SK-N-SH (cell line): ENCODE measurements around the gene UCHL3. TPM values are rescaled to one million over a fixed set of nuclear protein-coding genes. Genes with fewer than 3 reads are reported as not detected.
A peak's percentile ranks its signal among the peaks of the same experiment; 100 is the strongest.

ENCODE experiments used
- CTCF ChIA-PET: fragments of 300-600, 350-600 bp; formaldehyde crosslinking; extraction: SDS; loops from one replicate; lab custom pipeline; 2021; lab: Yijun Ruan, JAX
- POLR2A ChIA-PET: fragments of 350-600 bp; sonication (Branson Sonifier 250); formaldehyde crosslinking; extraction: SDS; loops from one replicate; lab custom pipeline; 2020; ENCODE audit warnings: antibody characterized with exemption, inconsistent platforms; lab: Yijun Ruan, JAX
- DNase-seq: peaks from one replicate; pipeline ENCODE4 v3.0.0; 2012
- H2AFZ ChIP-seq: fragments of 200-600 bp; sonication (generic); 2 replicates; pipeline ENCODE4 v1.8.1; 2016; ENCODE audit warnings: antibody characterized with exemption, mild to moderate bottlenecking, low read depth
- H3F3A ChIP-seq: fragments of 200-600 bp; sonication (generic); replicated peaks from 2 replicates; pipeline ENCODE3; 2016; ENCODE audit warnings: antibody characterized with exemption, mild to moderate bottlenecking; ENCODE audit not compliant: insufficient read depth
- H3K27ac ChIP-seq, 2 experiments: fragments of 200-500 bp in 1 of 2; fragments of 200-600 bp in 1 of 2; sonication (Bioruptor generic) in 1 of 2; sonication (generic), shearing (Covaris generic) in 1 of 2; 2 replicates each; pipeline versions ENCODE4 v1.5.1 to v1.6.1; 2014 to 2016; ENCODE audit warnings: low read depth in 2 of 2, inconsistent platforms in 1 of 2, low read length in 1 of 2, mild to moderate bottlenecking in 1 of 2, mixed read lengths in 1 of 2
- H3K27me3 ChIP-seq: fragments of 200-600 bp; sonication (generic), shearing (Covaris generic); 2 replicates; pipeline ENCODE4 v1.6.1; 2016; ENCODE audit warnings: mixed run types; ENCODE audit not compliant: insufficient read depth
- H3K36me3 ChIP-seq, 2 experiments: fragments of 200-500 bp in 1 of 2; fragments of 200-600 bp in 1 of 2; sonication (Bioruptor generic) in 1 of 2; sonication (generic) in 1 of 2; replicated peaks in 1 of 2; 2 replicates each; pipeline versions ENCODE3 to v1.5.1; 2014 to 2016; ENCODE audit warnings: low read length in 1 of 2, mild to moderate bottlenecking in 1 of 2; ENCODE audit not compliant: insufficient read depth in 2 of 2, control insufficient read depth in 1 of 2
- H3K4me1 ChIP-seq, 2 experiments: fragments of 200-500 bp in 1 of 2; fragments of 200-600 bp in 1 of 2; sonication (Bioruptor generic) in 1 of 2; sonication (generic), shearing (Covaris generic) in 1 of 2; 2 replicates each; pipeline versions ENCODE4 v1.5.1 to v1.6.1; 2014 to 2016; ENCODE audit warnings: low read depth in 1 of 2, low read length in 1 of 2, mixed run types in 1 of 2; ENCODE audit not compliant: insufficient read depth in 2 of 2, control insufficient read depth in 1 of 2
- H3K4me2 ChIP-seq: fragments of 200-600 bp; sonication (generic), shearing (Covaris generic); 2 replicates; pipeline ENCODE4 v1.6.1; 2017; ENCODE audit warnings: mixed run types
- H3K4me3 ChIP-seq, 2 experiments: fragments of 200-500 bp in 1 of 2; fragments of 200-600 bp in 1 of 2; sonication (Bioruptor generic) in 1 of 2; sonication (generic), shearing (Covaris generic) in 1 of 2; 2 replicates each; pipeline versions ENCODE4 v1.5.1 to v1.8.1; 2014 to 2016; ENCODE audit warnings: low read depth in 2 of 2, inconsistent platforms in 1 of 2, low read length in 1 of 2, mild to moderate bottlenecking in 1 of 2, mixed read lengths in 1 of 2, moderate library complexity in 1 of 2
- H3K79me2 ChIP-seq: fragments of 200-600 bp; sonication (generic); 2 replicates; pipeline ENCODE4 v1.8.1; 2017; ENCODE audit warnings: mild to moderate bottlenecking; ENCODE audit not compliant: insufficient read depth
- H3K9ac ChIP-seq: fragments of 200-600 bp; sonication (generic); 2 replicates; pipeline ENCODE4 v1.6.1; 2017; ENCODE audit warnings: mixed run types
- H3K9me2 ChIP-seq: fragments of 200-600 bp; sonication (generic); 2 replicates; pipeline ENCODE4 v1.6.1; 2017; ENCODE audit warnings: mixed run types
- H3K9me3 ChIP-seq: fragments of 200-600 bp; sonication (generic); 2 replicates; pipeline ENCODE4 v1.6.1; 2017; ENCODE audit warnings: mixed run types, mild to moderate bottlenecking, moderate library complexity
- H4K20me1 ChIP-seq: fragments of 200-600 bp; sonication (generic); 2 replicates; pipeline ENCODE4 v1.6.1; 2017; ENCODE audit warnings: mild to moderate bottlenecking, mixed run types; ENCODE audit not compliant: insufficient read depth
- CHD2 ChIP-seq: fragments of 150-350 bp; IDR thresholded peaks from 2 replicates; pipeline ENCODE4 v1.6.1; 2018; ENCODE audit warnings: low read length; ENCODE audit not compliant: partially characterized antibody
- CTCF ChIP-seq: fragments of 200-600 bp; sonication (generic); IDR thresholded peaks from 2 replicates; pipeline ENCODE4 v1.6.1; 2017; ENCODE audit warnings: antibody characterized with exemption, mild to moderate bottlenecking, moderate library complexity
- ELF1 ChIP-seq: IDR thresholded peaks from 2 replicates; pipeline ENCODE4 v1.4.0; 2012
- FOSL2 ChIP-seq: IDR thresholded peaks from 2 replicates; pipeline ENCODE4 v1.4.0; 2012; ENCODE audit warnings: low read depth, mild to moderate bottlenecking, moderate library complexity, borderline replicate concordance
- FOXJ3 ChIP-seq: sonication (generic); formaldehyde crosslinking; IDR thresholded peaks from 2 replicates; pipeline ENCODE4 v1.5.1; 2020; ENCODE audit warnings: mild to moderate bottlenecking, missing genetic modification reagents
- MEF2A ChIP-seq: IDR thresholded peaks from 2 replicates; pipeline ENCODE4 v1.4.0; 2012; ENCODE audit warnings: low read depth, borderline replicate concordance
- NRF1 ChIP-seq: IDR thresholded peaks from 2 replicates; pipeline ENCODE4 v1.6.1; 2012; ENCODE audit warnings: low read depth, mild to moderate bottlenecking, low read length
- RXRA ChIP-seq: IDR thresholded peaks from 2 replicates; pipeline ENCODE4 v1.4.0; 2012; ENCODE audit warnings: low read depth, mild to moderate bottlenecking, borderline replicate concordance
- TEAD4 ChIP-seq: IDR thresholded peaks from 2 replicates; pipeline ENCODE4 v1.4.0; 2012; ENCODE audit warnings: mild to moderate bottlenecking, borderline replicate concordance; ENCODE audit not compliant: insufficient read depth
- WGBS: methylation state at CpG from one replicate; pipeline ENCODE4 v1.1.6; 2017; ENCODE audit warnings: low lambda C conversion rate; 5-methylcytosine and 5-hydroxymethylcytosine counted together
- polyA plus RNA-seq, 3 experiments: library from polyadenylated mRNA; depleted of rRNA; stranded (reverse); fragments of >200 nt; gene quantifications; 2 replicates each; pipeline ENCODE4 v1.2.3, GENCODE V29; 2012
- TF ChIP-seq, protein P1 (sequence below): IDR thresholded peaks from 2 replicates; pipeline ENCODE4 v1.4.0; 2012; ENCODE audit warnings: low read depth
- TF ChIP-seq, protein P2 (sequence below): IDR thresholded peaks from 2 replicates; pipeline ENCODE4 v1.6.1; 2012; ENCODE audit warnings: mild to moderate bottlenecking, low read depth, low read length, moderate library complexity

The UCHL3 gene
- polyA plus RNA-seq, 1 of the 3 experiments (the other 2 are of a cell fraction) = 28.8 TPM

- TF ChIP-seq CTCF = no peak
- TF ChIP-seq, protein P1, sequence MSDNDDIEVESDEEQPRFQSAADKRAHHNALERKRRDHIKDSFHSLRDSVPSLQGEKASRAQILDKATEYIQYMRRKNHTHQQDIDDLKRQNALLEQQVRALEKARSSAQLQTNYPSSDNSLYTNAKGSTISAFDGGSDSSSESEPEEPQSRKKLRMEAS = no peak
- no peak for TF ChIP-seq TEAD4
- no peak for TF ChIP-seq MEF2A
- no peak for TF ChIP-seq FOXJ3
- TF ChIP-seq, protein P2, sequence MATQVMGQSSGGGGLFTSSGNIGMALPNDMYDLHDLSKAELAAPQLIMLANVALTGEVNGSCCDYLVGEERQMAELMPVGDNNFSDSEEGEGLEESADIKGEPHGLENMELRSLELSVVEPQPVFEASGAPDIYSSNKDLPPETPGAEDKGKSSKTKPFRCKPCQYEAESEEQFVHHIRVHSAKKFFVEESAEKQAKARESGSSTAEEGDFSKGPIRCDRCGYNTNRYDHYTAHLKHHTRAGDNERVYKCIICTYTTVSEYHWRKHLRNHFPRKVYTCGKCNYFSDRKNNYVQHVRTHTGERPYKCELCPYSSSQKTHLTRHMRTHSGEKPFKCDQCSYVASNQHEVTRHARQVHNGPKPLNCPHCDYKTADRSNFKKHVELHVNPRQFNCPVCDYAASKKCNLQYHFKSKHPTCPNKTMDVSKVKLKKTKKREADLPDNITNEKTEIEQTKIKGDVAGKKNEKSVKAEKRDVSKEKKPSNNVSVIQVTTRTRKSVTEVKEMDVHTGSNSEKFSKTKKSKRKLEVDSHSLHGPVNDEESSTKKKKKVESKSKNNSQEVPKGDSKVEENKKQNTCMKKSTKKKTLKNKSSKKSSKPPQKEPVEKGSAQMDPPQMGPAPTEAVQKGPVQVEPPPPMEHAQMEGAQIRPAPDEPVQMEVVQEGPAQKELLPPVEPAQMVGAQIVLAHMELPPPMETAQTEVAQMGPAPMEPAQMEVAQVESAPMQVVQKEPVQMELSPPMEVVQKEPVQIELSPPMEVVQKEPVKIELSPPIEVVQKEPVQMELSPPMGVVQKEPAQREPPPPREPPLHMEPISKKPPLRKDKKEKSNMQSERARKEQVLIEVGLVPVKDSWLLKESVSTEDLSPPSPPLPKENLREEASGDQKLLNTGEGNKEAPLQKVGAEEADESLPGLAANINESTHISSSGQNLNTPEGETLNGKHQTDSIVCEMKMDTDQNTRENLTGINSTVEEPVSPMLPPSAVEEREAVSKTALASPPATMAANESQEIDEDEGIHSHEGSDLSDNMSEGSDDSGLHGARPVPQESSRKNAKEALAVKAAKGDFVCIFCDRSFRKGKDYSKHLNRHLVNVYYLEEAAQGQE = no peak
These were observed 89.9 kb downstream of the UCHL3 start (continued) for GRCh38 chr13:75639454-75639853.

GRCh38 chr13:75641026-75641425, 91.4 kb downstream of the UCHL3 start:
- H4K20me1 ChIP-seq = peaks cover 77% of the 10 kb centered on the region
- H3K9ac ChIP-seq = no peak overlapping the region
- no peak for TF ChIP-seq ELF1
- no peak for TF ChIP-seq FOSL2
- no peak for TF ChIP-seq NRF1
- no peak for TF ChIP-seq CHD2
- no peak for TF ChIP-seq RXRA
- 97% methylated on average over 6 of the region's 6 CpGs for WGBS
- peaks cover 33% of the 10 kb centered on the region for H3F3A ChIP-seq
- H3K79me2 ChIP-seq = peaks cover 99% of the 10 kb centered on the region
- ChIA-PET POLR2A (no interaction called here), CTCF (interaction anchor here (1.1 kb wide), 1 partner anchor 229 kb away, joined by 3 read pairs; no protein-coding TSS in a partner anchor)
- peaks cover 6 to 17% of the 10 kb centered on the region in 2 experiments; a peak in 3 of 4 replicates for H3K4me1 ChIP-seq
- no peak for DNase-seq
- peak overlapping the region in 1 of 2 experiments; percentile 90; a peak in 1 of 4 replicates for H3K4me3 ChIP-seq
- no peaks in the 10 kb centered on the region for H3K27me3 ChIP-seq
- H3K4me2 ChIP-seq = peak overlapping the region; percentile 86
- H3K27ac ChIP-seq = peak overlapping the region in 1 of 2 experiments; percentile 13; a peak in 1 of 4 replicates
- H2AFZ ChIP-seq = no peak overlapping the region
- H3K9me2 ChIP-seq = no peaks in the 10 kb centered on the region
- H3K36me3 ChIP-seq = peaks cover 15 to 54% of the 10 kb centered on the region in 2 experiments
- H3K9me3 ChIP-seq = no peaks in the 10 kb centered on the region
